SK-N-SH treated with all-trans-retinoic acid at 6 μM for 48 hours (cell line): ENCODE data around the gene IL7R.
"Not testable (repeated sequence)": the region's sequence is repeated elsewhere in the genome, so short reads cannot be mapped to it uniquely, and the experiment has no call there.

Experiments used
- ATAC-seq: fragments of 200-7000 bp; cut with Tn5 transposase; 3 replicates; pipeline ENCODE4 v1.9.1; 2020; ENCODE audit warnings: mild to moderate bottlenecking, moderate library complexity
- ARNTL ChIP-seq: fragments of 450-650 bp; formaldehyde crosslinking; IDR thresholded peaks from 2 replicates; pipeline ENCODE4 v1.5.0; 2020; ENCODE audit warnings: low read depth, mild to moderate bottlenecking, moderate library complexity, borderline replicate concordance
- BACH2 ChIP-seq: fragments of 250-450 bp; sonication (Bioruptor Pico); IDR thresholded peaks from 2 replicates; pipeline ENCODE4 v1.9.0; 2021; ENCODE audit warnings: mild to moderate bottlenecking, borderline replicate concordance
- CSDC2 ChIP-seq: fragments of 250-450 bp; sonication (Bioruptor Pico); IDR thresholded peaks from 2 replicates; pipeline ENCODE4 v1.5.0; 2020; ENCODE audit warnings: mild to moderate bottlenecking, moderate library complexity
- ISL1 ChIP-seq: fragments of 250-450 bp; sonication (Bioruptor Pico); IDR thresholded peaks from 2 replicates; pipeline ENCODE4 v2.1.2; 2022; ENCODE audit warnings: mild to moderate bottlenecking, moderate library complexity
- OSR1 ChIP-seq: fragments of 250-450 bp; sonication (Bioruptor Pico); IDR thresholded peaks from 2 replicates; pipeline ENCODE4 v1.8.0; 2022; ENCODE audit warnings: moderate library complexity, mild to moderate bottlenecking, inconsistent platforms
- SNAI2 ChIP-seq: fragments of 250-450 bp; sonication (Bioruptor Pico); IDR thresholded peaks from 2 replicates; pipeline ENCODE4 v1.5.0; 2020; ENCODE audit warnings: mild to moderate bottlenecking, moderate library complexity
- TCF4 ChIP-seq: fragments of 250-450 bp; sonication (Bioruptor Pico); IDR thresholded peaks from 2 replicates; pipeline ENCODE4 v1.8.0; 2021; ENCODE audit warnings: mild to moderate bottlenecking, moderate library complexity, borderline replicate concordance
- ZC3H10 ChIP-seq: fragments of 250-450 bp; sonication (Bioruptor Pico); IDR thresholded peaks from 2 replicates; pipeline ENCODE4 v1.5.1; 2021; ENCODE audit warnings: mild to moderate bottlenecking, moderate library complexity
- ZFP3 ChIP-seq: fragments of 250-450 bp; sonication (Bioruptor Pico); IDR thresholded peaks from 2 replicates; pipeline ENCODE4 v1.5.0; 2020; ENCODE audit warnings: mild to moderate bottlenecking, moderate library complexity
- ZFP30 ChIP-seq: fragments of 450-650 bp; formaldehyde crosslinking; IDR thresholded peaks from 2 replicates; pipeline ENCODE4 v1.5.0; 2022; ENCODE audit warnings: mild to moderate bottlenecking, moderate library complexity
- ZNF565 ChIP-seq: fragments of 450-650 bp; formaldehyde crosslinking; conservative IDR thresholded peaks from 2 replicates; pipeline ENCODE4 v1.5.0; 2020; ENCODE audit warnings: low read depth, mild to moderate bottlenecking, moderate library complexity
- ZNF70 ChIP-seq: fragments of 450-650 bp; formaldehyde crosslinking; IDR thresholded peaks from 2 replicates; pipeline ENCODE4 v1.5.0; 2020; ENCODE audit warnings: mild to moderate bottlenecking, moderate library complexity
- TF ChIP-seq, protein P1 (sequence below): fragments of 250-450 bp; sonication (Bioruptor Pico); IDR thresholded peaks from 2 replicates; pipeline ENCODE4 v1.8.0; 2021; ENCODE audit warnings: low read depth, mild to moderate bottlenecking, moderate library complexity, borderline replicate concordance
- TF ChIP-seq, protein P2 (sequence below): fragments of 250-450 bp; sonication (Bioruptor Pico); IDR thresholded peaks from 2 replicates; pipeline ENCODE4 v1.5.1; 2020; ENCODE audit warnings: low read depth, mild to moderate bottlenecking, moderate library complexity
- TF ChIP-seq, protein P3 (sequence below): fragments of 250-450 bp; sonication (Bioruptor Pico); IDR thresholded peaks from 2 replicates; pipeline ENCODE4 v1.5.1; 2021; ENCODE audit warnings: mild to moderate bottlenecking, moderate library complexity
- TF ChIP-seq, protein P4 (sequence below): fragments of 250-450 bp; sonication (Bioruptor Pico); IDR thresholded peaks from 2 replicates; pipeline ENCODE4 v1.5.0; 2020; ENCODE audit warnings: mild to moderate bottlenecking, moderate library complexity

Gene IL7R

DNA sequence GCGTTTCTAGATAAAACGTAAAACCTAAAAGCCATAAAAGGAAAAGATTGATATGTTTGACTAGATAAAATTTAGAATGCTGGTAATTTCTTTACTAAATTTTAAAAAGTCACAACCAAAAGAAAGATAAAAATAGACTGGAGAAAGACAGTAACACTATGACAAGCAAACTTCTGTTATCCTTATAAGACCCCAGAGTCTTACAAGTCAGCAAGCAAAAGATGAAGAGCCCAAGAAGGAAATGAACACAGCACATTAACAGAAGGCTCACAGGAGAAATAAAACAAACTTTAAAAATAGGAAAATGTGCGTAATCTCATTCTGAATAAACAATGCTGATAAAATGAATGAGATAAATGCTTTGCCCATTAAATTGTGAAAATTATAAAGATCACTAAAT, 29.7 kb downstream of the IL7R start:
- TF ChIP-seq, protein P1, sequence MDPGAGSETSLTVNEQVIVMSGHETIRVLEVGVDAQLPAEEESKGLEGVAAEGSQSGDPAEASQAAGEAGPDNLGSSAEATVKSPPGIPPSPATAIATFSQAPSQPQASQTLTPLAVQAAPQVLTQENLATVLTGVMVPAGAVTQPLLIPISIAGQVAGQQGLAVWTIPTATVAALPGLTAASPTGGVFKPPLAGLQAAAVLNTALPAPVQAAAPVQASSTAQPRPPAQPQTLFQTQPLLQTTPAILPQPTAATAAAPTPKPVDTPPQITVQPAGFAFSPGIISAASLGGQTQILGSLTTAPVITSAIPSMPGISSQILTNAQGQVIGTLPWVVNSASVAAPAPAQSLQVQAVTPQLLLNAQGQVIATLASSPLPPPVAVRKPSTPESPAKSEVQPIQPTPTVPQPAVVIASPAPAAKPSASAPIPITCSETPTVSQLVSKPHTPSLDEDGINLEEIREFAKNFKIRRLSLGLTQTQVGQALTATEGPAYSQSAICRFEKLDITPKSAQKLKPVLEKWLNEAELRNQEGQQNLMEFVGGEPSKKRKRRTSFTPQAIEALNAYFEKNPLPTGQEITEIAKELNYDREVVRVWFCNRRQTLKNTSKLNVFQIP = no peak
- no peak for TF ChIP-seq ZNF70 (CRISPR knock-in tag)
- TF ChIP-seq, protein P2, sequence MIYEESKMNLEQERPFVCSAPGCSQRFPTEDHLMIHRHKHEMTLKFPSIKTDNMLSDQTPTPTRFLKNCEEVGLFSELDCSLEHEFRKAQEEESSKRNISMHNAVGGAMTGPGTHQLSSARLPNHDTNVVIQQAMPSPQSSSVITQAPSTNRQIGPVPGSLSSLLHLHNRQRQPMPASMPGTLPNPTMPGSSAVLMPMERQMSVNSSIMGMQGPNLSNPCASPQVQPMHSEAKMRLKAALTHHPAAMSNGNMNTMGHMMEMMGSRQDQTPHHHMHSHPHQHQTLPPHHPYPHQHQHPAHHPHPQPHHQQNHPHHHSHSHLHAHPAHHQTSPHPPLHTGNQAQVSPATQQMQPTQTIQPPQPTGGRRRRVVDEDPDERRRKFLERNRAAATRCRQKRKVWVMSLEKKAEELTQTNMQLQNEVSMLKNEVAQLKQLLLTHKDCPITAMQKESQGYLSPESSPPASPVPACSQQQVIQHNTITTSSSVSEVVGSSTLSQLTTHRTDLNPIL = no peak
- no peak for TF ChIP-seq ISL1 (CRISPR knock-in tag)
- no peak for TF ChIP-seq ZNF565 (CRISPR knock-in tag)
- no peak for TF ChIP-seq ARNTL (CRISPR knock-in tag)
- TF ChIP-seq, protein P3, sequence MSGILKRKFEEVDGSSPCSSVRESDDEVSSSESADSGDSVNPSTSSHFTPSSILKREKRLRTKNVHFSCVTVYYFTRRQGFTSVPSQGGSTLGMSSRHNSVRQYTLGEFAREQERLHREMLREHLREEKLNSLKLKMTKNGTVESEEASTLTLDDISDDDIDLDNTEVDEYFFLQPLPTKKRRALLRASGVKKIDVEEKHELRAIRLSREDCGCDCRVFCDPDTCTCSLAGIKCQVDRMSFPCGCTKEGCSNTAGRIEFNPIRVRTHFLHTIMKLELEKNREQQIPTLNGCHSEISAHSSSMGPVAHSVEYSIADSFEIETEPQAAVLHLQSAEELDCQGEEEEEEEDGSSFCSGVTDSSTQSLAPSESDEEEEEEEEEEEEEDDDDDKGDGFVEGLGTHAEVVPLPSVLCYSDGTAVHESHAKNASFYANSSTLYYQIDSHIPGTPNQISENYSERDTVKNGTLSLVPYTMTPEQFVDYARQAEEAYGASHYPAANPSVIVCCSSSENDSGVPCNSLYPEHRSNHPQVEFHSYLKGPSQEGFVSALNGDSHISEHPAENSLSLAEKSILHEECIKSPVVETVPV = no peak
- no peak for TF ChIP-seq SNAI2 (CRISPR knock-in tag)
- no peak for TF ChIP-seq CSDC2 (CRISPR knock-in tag)
- ATAC-seq = no peak

DNA sequence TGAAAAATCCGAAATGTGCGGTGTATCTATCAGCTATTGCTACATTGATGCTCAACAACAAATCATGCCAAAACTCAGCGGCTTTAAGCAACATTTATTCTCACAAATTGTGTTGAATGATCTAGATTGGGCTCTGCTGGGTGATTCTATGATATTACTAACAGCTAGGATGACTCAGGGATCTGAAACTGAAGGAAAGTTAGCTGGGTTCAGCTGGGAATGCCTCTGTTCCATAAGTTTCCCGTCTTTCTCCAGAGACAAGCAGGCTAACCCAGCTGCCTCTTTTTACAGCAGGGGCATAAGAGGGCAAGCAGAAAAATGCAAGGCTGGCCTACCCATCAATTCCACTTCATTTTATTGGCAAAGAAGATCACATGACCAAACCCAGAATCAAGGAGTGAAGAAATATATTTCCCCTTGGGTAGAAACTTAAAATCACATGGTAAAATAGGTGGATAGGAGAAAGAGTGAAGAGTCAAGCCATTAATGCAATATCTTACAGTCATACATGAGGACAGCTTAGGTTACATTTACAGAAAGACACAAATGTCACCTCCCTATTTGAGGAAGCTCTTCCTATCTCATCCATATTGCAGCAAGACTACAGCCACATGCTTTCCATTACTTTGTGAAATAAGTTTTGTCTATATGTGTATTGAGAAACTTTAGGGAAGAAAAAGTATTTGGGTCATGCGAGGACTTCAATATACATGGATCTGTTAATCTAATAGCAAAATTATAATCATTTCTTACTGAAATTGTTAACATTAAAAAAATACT, 30.8 kb downstream of the IL7R start:
- TF ChIP-seq ZNF565 (CRISPR knock-in tag) (no peak), TCF4 (CRISPR knock-in tag) (no peak), BACH2 (no peak), ZFP30 (CRISPR knock-in tag) (no peak), OSR1 (CRISPR knock-in tag) (no peak), ZC3H10 (CRISPR knock-in tag) (no peak), SNAI2 (CRISPR knock-in tag) (no peak), ZFP3 (CRISPR knock-in tag) (no peak)
- TF ChIP-seq, protein P4, sequence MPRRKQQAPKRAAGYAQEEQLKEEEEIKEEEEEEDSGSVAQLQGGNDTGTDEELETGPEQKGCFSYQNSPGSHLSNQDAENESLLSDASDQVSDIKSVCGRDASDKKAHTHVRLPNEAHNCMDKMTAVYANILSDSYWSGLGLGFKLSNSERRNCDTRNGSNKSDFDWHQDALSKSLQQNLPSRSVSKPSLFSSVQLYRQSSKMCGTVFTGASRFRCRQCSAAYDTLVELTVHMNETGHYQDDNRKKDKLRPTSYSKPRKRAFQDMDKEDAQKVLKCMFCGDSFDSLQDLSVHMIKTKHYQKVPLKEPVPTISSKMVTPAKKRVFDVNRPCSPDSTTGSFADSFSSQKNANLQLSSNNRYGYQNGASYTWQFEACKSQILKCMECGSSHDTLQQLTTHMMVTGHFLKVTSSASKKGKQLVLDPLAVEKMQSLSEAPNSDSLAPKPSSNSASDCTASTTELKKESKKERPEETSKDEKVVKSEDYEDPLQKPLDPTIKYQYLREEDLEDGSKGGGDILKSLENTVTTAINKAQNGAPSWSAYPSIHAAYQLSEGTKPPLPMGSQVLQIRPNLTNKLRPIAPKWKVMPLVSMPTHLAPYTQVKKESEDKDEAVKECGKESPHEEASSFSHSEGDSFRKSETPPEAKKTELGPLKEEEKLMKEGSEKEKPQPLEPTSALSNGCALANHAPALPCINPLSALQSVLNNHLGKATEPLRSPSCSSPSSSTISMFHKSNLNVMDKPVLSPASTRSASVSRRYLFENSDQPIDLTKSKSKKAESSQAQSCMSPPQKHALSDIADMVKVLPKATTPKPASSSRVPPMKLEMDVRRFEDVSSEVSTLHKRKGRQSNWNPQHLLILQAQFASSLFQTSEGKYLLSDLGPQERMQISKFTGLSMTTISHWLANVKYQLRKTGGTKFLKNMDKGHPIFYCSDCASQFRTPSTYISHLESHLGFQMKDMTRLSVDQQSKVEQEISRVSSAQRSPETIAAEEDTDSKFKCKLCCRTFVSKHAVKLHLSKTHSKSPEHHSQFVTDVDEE (CRISPR knock-in tag) = no peak
- TF ChIP-seq, protein P2 = no peak
- ATAC-seq = no peak

DNA sequence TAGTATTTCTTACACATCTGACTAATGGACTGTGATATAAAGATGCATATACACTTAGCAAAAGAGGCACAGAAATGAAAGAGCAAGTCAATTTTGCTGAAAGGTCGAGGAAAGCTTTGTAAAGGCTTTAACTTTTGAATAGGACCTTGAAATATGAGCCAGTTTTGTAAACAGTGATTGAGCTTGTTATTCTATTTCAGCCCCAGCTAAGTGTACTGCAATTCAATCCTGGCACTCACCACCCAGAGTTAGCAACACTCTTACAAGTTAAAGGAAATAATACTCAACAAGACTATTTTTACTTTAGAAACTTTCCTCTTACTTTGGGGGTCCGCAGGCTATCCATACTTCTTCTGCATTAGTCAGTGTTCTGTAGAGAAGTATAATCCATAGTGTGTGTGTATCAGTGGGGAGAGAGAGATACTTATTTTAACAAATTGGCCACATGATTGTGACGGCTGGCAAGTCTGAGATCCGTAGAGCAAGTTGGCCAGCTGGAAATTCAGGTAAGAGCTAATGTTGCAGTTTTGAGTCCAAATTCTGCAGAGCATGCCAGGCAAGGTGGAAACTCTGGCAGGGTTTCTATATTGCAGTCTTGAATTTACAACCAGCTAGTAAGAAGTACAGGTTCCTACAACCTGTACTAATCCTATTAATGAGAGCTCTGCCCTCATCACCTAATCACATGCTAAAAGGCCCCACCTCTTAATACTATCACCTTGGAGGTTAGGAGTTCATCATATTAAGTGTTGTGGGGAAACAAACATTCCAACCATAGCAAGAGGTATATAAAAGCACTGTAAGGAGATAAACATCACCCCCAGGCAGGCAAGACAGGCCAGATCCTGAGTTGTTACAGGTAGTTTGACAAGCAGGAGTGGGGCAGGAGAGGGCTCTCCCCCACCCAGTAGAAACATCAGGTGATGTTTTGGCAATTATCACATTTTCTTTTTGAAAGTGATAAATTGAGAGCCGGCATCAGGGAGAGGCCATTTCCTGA, 33.6 kb downstream of the IL7R start:
- ATAC-seq = no peak
- no peak for TF ChIP-seq OSR1 (CRISPR knock-in tag)

DNA sequence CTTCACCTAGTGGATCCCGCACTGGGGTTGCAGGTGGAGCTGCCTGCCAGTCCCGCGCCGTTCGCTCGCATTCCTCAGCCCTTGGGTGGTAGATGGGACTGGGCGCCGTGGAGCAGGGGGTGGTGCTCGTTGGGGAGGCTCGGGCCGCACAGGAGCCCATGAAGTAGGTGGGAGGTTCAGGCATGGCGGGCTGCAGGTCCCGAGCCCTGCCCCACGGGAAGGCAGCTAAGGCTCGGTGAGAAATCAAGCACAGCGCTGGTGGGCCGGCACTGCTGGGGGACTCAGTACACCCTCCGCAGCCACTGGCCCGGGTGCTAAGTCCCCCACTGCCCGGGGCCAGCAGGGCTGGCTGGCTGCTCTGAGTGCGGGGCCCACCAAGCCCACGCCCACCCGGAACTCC, 36.1 kb downstream of the IL7R start:
- not testable (repeated sequence) for ATAC-seq
